SK-N-SH treated with all-trans-retinoic acid at 6 μM for 48 hours (cell line): Measurements from ENCODE around the gene LGMN.

Experiments used
- ARNTL ChIP-seq: fragments of 450-650 bp; formaldehyde crosslinking; IDR thresholded peaks from 2 replicates; pipeline ENCODE4 v1.5.0; 2020; ENCODE audit warnings: low read depth, mild to moderate bottlenecking, moderate library complexity, borderline replicate concordance
- BACH2 ChIP-seq: fragments of 250-450 bp; sonication (Bioruptor Pico); IDR thresholded peaks from 2 replicates; pipeline ENCODE4 v1.9.0; 2021; ENCODE audit warnings: mild to moderate bottlenecking, borderline replicate concordance
- CSDC2 ChIP-seq: fragments of 250-450 bp; sonication (Bioruptor Pico); IDR thresholded peaks from 2 replicates; pipeline ENCODE4 v1.5.0; 2020; ENCODE audit warnings: mild to moderate bottlenecking, moderate library complexity
- ESRRG ChIP-seq: fragments of 250-450 bp; sonication (Bioruptor Pico); IDR thresholded peaks from 2 replicates; pipeline ENCODE4 v1.6.1; 2021; ENCODE audit warnings: mild to moderate bottlenecking
- SNAI2 ChIP-seq: fragments of 250-450 bp; sonication (Bioruptor Pico); IDR thresholded peaks from 2 replicates; pipeline ENCODE4 v1.5.0; 2020; ENCODE audit warnings: mild to moderate bottlenecking, moderate library complexity
- ZFP3 ChIP-seq: fragments of 250-450 bp; sonication (Bioruptor Pico); IDR thresholded peaks from 2 replicates; pipeline ENCODE4 v1.5.0; 2020; ENCODE audit warnings: mild to moderate bottlenecking, moderate library complexity
- ZFP30 ChIP-seq: fragments of 450-650 bp; formaldehyde crosslinking; IDR thresholded peaks from 2 replicates; pipeline ENCODE4 v1.5.0; 2022; ENCODE audit warnings: mild to moderate bottlenecking, moderate library complexity
- ZNF565 ChIP-seq: fragments of 450-650 bp; formaldehyde crosslinking; conservative IDR thresholded peaks from 2 replicates; pipeline ENCODE4 v1.5.0; 2020; ENCODE audit warnings: low read depth, mild to moderate bottlenecking, moderate library complexity
- ZNF70 ChIP-seq: fragments of 450-650 bp; formaldehyde crosslinking; IDR thresholded peaks from 2 replicates; pipeline ENCODE4 v1.5.0; 2020; ENCODE audit warnings: mild to moderate bottlenecking, moderate library complexity
- TF ChIP-seq, protein P1 (sequence below): fragments of 250-450 bp; sonication (Bioruptor Pico); IDR thresholded peaks from 2 replicates; pipeline ENCODE4 v1.5.1; 2020; ENCODE audit warnings: low read depth, mild to moderate bottlenecking, moderate library complexity
- TF ChIP-seq, protein P2 (sequence below): fragments of 250-450 bp; sonication (Bioruptor Pico); IDR thresholded peaks from 2 replicates; pipeline ENCODE4 v1.8.0; 2020; ENCODE audit warnings: mild to moderate bottlenecking, moderate library complexity, borderline replicate concordance

DNA sequence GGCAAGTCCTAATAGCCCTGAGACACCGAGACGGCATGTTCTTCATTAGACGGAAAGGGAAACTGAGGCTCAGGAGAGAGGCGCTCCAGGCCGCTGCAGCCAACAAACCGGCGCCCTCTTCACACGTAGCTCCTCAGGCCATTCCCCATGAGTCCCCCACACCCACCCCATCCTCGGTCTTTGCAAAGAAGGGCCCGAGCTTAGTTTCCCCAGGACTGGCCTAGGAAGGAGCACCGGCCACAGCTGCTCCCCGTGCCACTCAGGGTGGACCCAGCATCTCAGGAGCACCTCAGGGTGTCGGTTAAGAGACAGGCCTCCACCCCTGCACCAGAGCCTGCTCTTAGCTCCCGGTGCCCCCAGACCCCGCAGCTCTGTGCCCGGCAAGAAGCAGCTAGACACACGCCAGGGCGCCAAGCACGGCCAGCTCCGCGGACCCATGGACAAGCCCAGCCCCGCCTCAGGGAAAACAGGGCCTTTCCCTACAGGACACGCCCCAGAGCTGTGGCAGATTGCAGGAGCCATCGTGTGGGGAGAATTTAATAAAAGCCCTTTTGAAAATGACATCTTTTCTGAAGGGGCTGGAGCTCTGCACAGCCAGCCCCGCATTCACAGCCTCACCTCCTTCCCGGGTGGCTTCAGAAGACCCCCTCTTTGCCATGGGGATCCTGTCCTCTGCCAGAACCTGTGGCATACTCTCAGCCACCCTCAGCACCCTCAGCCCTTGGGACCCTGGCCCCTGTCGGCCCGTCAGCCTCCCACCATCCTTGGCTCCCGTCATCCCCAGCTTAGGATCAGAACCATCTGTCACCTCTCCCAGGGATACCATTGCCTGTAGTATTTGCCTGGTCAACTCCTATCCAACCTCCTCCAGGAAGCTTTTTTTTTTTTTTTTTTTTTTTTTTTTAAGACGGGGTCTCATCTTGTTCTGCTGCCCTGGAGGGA lies 59.7 kb downstream of the LGMN start:
- TF ChIP-seq ARNTL (CRISPR knock-in tag) (no peak), SNAI2 (CRISPR knock-in tag) (no peak), ZNF565 (CRISPR knock-in tag) (no peak), CSDC2 (CRISPR knock-in tag) (no peak), ZFP3 (CRISPR knock-in tag) (no peak), ESRRG (no peak), ZNF70 (CRISPR knock-in tag) (no peak), BACH2 (no peak), ZFP30 (CRISPR knock-in tag) (no peak)
- TF ChIP-seq, protein P1, sequence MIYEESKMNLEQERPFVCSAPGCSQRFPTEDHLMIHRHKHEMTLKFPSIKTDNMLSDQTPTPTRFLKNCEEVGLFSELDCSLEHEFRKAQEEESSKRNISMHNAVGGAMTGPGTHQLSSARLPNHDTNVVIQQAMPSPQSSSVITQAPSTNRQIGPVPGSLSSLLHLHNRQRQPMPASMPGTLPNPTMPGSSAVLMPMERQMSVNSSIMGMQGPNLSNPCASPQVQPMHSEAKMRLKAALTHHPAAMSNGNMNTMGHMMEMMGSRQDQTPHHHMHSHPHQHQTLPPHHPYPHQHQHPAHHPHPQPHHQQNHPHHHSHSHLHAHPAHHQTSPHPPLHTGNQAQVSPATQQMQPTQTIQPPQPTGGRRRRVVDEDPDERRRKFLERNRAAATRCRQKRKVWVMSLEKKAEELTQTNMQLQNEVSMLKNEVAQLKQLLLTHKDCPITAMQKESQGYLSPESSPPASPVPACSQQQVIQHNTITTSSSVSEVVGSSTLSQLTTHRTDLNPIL (CRISPR knock-in tag), result no peak
- TF ChIP-seq, protein P2, sequence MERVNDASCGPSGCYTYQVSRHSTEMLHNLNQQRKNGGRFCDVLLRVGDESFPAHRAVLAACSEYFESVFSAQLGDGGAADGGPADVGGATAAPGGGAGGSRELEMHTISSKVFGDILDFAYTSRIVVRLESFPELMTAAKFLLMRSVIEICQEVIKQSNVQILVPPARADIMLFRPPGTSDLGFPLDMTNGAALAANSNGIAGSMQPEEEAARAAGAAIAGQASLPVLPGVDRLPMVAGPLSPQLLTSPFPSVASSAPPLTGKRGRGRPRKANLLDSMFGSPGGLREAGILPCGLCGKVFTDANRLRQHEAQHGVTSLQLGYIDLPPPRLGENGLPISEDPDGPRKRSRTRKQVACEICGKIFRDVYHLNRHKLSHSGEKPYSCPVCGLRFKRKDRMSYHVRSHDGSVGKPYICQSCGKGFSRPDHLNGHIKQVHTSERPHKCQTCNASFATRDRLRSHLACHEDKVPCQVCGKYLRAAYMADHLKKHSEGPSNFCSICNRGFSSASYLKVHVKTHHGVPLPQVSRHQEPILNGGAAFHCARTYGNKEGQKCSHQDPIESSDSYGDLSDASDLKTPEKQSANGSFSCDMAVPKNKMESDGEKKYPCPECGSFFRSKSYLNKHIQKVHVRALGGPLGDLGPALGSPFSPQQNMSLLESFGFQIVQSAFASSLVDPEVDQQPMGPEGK, result no peak
